H1 (cell line): Measurements from ENCODE around the gene NELL1.

Source experiments
- CEBPB ChIP-seq: IDR thresholded peaks from 2 replicates; pipeline ENCODE4 v1.6.1; 2012; ENCODE audit warnings: low read depth, low read length
- HDAC2 ChIP-seq, 2 experiments: fragments of 300-600 bp in 1 of 2; sonication (generic) in 1 of 2; IDR thresholded peaks; 2 replicates each; pipeline ENCODE4 v1.6.1; 2011 to 2012; ENCODE audit warnings: low read depth in 2 of 2, low read length in 2 of 2, mild to moderate bottlenecking in 2 of 2, moderate library complexity in 2 of 2, borderline replicate concordance in 1 of 2, inconsistent platforms in 1 of 2
- RAD21 ChIP-seq, 2 experiments: IDR thresholded peaks in 1 of 2; conservative IDR thresholded peaks in 1 of 2; 2 replicates each; pipeline ENCODE4 v1.6.1; 2011; ENCODE audit warnings: low read depth in 2 of 2, low read length in 2 of 2, improper control_type of control experiment in 1 of 2, inconsistent platforms in 1 of 2, mild to moderate bottlenecking in 1 of 2, moderate library complexity in 1 of 2
- TF ChIP-seq, protein P1 (sequence below), 3 experiments: IDR thresholded peaks; 1 replicate in 2 of 3; 2 replicates in 1 of 3; pipeline versions ENCODE4 v1.5.1 to v1.6.1; 2011; ENCODE audit warnings: low read length in 3 of 3, mild to moderate bottlenecking in 3 of 3, inconsistent platforms in 2 of 3, low read depth in 1 of 3, moderate library complexity in 1 of 3; ENCODE audit not compliant: insufficient read depth in 1 of 3; ENCODE audit errors: control extremely low read depth in 1 of 3

DNA sequence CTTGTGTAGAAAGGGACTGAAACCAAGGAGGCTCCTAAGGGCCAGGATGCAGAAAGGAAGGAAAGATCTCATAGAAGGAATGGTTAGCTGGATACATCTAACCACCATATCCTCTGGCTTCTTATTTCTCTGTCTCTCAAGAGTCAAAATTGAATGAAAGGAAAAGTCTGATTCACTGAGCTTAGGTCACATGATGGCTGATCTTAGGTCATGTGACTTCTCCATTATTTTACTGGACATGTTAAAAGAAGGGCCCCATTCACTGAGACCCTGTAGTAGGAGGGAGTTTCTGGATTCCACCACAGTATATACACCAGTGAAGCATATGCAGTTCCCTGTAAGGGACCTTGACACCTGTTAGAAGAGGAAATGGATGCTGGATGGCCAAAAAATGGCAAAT is 516.6 kb downstream of the NELL1 start:
- TF ChIP-seq RAD21 (IDR thresholded peaks at IDR 0.05 in 1 of 2, conservative IDR thresholded peaks at IDR 0.05 in 1 of 2; ENCODE audit: low read depth in 2 of 2, low read length in 2 of 2): no peak
- no peak for TF ChIP-seq HDAC2 (IDR thresholded peaks at IDR 0.05; ENCODE audit: borderline replicate concordance in 1 of 2, low read depth in 2 of 2, low read length in 2 of 2)
- TF ChIP-seq, protein P1, sequence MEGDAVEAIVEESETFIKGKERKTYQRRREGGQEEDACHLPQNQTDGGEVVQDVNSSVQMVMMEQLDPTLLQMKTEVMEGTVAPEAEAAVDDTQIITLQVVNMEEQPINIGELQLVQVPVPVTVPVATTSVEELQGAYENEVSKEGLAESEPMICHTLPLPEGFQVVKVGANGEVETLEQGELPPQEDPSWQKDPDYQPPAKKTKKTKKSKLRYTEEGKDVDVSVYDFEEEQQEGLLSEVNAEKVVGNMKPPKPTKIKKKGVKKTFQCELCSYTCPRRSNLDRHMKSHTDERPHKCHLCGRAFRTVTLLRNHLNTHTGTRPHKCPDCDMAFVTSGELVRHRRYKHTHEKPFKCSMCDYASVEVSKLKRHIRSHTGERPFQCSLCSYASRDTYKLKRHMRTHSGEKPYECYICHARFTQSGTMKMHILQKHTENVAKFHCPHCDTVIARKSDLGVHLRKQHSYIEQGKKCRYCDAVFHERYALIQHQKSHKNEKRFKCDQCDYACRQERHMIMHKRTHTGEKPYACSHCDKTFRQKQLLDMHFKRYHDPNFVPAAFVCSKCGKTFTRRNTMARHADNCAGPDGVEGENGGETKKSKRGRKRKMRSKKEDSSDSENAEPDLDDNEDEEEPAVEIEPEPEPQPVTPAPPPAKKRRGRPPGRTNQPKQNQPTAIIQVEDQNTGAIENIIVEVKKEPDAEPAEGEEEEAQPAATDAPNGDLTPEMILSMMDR (IDR thresholded peaks at IDR 0.05; ENCODE audit: control extremely low read depth in 1 of 3, insufficient read depth in 1 of 3, low read depth in 1 of 3, low read length in 3 of 3): no peak
- TF ChIP-seq CEBPB: no peak
